ENCODE data around the gene KCNMB4.

KCNMB4 gene

DNA sequence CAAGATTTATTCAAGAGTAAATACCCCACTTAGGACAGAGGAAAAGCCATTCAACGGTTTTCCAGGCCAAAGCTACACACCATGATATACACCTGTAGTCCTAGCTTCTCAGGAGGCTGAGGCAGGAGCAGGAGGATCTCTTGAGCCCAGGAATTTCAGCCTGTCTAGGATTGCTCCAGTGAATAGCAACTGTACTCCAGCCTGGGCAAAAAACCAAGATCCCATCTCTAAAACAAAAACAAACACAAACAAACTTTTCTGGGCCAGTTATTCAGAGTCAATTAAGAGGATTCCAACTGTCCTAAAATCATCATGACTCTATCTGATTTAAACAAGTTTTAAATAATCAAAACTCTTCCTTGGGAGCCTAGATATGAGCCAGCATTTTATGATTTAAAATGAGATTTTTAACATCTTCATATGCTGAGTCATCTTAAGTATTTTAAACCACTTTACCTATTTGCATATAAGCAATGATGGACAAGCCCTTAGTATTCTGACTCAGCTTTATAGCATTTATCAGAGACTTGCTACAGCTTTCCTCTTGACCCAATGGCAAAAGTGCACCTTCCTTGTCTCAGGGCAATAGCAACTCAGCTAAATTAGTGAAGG lies 77.1 kb downstream of the KCNMB4 start:
- no peak for DNase-seq (ENCODE audit: low read depth)

DNA sequence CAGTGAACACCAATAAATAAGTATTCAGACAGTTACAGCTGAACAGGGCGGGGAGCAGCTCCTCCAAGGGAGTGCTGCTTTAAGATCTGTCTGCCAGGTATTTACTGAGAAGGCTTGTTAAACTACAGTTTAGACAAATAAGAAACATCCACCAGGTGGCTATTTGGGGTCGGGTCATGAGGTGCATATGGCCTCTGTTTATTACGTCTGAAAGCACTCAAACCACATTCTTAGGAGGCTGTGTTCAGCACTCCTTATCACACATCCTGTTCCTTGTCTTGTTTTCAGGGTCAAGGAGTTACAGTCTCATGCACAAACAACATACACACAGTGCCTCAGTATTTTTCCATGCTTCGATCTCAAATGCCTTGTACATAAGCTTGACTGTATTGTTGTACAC lies 78.8 kb downstream of the KCNMB4 start:
- no peak for DNase-seq (ENCODE audit: low read depth)

DNA sequence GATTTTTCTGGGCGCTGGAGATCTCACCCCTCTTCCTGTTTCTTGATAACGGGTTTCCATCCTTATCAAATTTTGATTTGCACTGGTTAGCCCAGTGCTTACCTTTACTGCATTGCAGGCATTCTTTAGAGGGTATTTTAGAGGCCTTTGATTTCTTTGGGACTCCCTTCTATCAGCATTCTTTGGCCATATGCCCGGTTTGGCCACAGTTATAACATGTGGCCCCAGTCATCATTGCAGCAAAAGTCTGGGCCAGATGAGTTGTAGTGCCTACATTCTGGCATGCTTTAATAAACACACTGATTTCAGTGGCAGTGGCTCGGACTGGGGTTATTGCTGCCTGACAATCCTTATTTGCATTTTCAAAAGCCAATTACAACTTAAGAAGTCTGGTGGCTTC lies 82.3 kb downstream of the KCNMB4 start:
- DNase-seq (ENCODE audit: low read depth), result no peak

DNA sequence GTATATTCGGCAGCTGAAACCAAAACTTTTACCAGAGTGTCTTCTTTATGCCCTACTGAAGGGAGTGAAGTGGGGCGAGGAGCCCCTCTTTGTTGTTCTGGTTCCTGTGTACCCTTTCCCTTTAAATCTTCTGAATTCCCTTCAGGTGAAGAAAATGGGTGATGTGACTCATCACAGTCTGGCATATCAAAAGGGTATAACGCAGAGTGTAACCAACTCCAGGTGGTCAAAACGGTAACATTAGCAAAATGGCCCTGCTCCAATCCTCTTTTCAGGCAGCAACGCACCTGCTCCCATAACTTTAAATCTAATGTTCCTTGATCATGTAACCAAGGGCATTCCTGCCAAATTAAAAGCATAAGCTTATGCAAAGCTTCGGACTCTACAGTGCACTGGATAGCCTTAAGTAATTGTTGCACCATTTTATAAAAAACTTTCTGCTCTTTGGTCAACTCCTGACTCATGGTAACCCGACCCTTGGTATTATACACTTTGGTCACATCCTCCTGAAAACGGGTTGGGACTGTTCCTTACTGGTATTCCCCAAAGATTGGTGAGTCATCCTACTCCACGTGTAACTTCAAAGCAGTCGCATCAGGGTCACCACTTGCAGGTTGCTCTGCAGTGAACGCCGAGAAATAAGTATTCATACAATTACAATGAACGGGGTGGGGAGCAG lies 83.1 kb downstream of the KCNMB4 start:
- DNase-seq (ENCODE audit: low read depth), result no peak

DNA sequence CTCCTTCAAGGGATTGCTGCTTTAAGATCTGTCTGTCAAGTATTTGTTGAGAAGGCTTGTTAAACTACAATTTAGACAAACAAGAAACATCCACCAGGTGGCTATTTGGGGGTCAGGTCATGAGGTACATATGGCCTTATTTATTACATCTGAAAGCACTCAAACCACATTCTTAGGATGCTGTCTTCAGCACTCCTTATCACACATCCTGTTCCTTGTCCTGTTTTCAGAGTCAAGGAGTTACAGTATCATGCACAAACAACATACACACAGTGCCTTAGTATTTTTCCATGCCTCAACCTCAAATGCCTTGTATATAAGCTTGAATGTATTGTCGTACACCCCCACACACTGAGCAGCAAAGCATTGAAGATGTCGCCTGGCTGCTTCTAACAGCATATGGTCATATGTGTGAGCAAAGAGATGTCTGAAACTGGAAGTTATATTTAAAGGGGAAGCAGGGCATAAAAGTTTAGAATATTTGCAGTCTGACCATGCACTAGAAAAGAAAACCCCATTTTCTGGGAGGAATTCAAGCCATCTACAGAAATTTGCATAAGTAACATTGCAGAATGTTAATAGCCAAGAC lies 83.8 kb downstream of the KCNMB4 start:
- no peak for DNase-seq (ENCODE audit: low read depth)

DNA sequence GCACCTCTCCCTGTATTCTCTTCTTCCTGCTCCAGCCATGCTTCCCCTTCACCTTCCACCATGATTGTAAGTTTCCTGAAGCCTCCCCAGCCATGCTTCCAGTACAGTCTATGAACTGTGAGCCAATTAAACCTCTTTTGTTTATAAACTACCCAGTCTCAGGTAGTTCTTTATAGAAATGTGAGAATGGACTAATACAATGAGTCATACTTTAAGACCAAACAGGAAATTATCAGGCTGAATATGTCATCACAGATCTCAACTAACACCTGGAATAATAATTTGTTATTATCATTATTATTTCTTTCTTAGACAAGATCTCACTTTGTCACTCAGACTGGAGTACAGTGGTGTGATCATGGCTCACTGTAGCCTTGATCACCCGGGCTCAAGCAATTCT lies 85.4 kb downstream of the KCNMB4 start:
- DNase-seq (ENCODE audit: low read depth), result no peak

DNA sequence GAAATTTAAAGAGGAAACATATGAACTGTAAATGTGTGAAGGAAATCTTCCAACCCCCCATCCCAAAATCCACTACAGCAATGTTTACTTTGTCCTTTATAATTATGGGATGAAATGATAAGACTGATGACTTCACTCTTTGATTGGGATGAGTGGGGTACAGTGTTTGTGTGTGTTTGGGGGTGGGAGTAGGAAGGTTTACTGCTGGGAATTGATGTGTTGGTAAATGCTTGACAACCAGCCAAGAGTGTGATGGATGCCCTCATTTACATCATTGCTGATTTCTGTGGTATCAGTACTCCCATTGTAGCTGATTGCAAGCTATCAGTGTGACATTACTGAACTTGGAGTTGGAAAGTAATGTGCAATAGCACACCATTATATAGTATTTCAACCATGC lies 90.9 kb downstream of the KCNMB4 start:
- DNase-seq (ENCODE audit: low read depth), result no peak

DNA sequence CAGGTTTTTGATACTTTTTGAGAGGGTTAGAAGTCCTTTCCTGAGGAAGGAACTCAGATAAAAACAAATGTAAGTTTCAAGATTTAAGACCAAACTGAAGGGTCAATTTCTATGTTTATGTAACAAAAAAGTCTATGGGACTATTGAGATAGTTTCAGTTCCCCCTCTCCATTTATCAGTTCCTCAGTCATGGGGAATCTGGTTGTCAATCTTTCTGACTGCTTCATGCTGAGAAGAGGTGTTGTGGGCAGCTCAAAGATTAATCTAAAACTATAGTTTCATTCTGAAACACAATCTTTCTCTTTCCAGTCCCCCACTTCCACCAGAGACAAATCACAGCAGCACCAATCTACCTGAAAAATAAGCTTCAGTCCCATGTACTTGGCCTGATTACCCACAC lies 93.7 kb downstream of the KCNMB4 start:
- DNase-seq (ENCODE audit: low read depth), result no peak

DNA sequence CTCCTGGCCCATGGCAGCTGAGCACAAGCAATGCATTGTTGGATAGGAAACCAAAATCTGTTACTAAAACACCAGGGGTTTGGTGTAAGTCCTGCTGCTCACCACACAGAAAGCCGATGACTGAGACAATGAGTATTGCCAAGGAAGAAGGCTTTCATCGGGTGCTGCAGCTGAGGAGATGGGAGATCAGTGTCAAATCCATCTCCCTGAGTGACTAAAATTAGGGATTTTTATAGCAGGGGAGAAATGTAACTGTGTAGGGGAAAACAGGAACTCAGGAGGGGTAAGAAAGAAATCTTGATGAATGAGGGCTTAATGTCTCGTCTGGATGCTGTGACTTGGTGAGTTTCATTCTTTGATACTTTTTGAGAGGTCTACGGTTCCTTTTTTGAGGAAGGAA lies 97.9 kb downstream of the KCNMB4 start:
- DNase-seq (ENCODE audit: low read depth), result no peak

DNA sequence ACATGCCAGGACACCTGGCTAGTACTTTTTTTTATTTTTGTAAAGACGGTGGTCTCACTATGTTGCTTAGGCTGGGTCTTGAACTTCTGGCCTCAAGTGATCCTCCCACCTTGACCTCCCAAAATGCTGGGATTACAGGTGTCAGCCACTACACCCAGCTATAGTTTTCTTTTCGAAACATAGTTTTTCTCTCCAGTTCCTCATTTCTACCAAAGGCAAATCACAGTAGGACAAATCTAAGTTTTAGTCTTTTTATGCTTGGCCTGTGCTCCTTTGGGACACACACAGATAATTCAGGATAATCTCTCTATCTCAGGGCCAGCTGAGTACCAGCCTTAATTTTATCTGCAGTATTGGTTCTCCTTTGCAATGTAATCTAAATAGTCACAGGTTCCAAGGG lies 100.7 kb downstream of the KCNMB4 start:
- no peak for DNase-seq (ENCODE audit: low read depth)

DNA sequence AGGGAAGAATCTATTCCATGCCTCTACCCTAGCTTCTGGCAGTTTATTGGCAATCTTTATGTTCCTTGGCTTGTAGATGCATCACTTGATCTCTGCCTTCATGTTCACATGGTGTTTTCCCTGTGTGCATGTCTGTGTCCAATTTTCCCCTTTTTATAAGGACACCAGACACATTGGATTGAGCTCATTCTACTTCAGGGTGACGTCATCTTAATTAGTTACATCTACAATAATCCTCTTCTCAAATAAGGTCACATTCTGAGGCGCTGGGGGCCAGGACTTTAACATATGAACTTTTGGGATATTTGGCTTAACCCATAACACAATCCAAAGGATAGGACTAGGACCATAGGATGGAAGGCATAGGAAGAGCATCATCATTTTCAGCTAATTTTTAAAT lies 101.4 kb downstream of the KCNMB4 start:
- no peak for DNase-seq (ENCODE audit: low read depth)

DNA sequence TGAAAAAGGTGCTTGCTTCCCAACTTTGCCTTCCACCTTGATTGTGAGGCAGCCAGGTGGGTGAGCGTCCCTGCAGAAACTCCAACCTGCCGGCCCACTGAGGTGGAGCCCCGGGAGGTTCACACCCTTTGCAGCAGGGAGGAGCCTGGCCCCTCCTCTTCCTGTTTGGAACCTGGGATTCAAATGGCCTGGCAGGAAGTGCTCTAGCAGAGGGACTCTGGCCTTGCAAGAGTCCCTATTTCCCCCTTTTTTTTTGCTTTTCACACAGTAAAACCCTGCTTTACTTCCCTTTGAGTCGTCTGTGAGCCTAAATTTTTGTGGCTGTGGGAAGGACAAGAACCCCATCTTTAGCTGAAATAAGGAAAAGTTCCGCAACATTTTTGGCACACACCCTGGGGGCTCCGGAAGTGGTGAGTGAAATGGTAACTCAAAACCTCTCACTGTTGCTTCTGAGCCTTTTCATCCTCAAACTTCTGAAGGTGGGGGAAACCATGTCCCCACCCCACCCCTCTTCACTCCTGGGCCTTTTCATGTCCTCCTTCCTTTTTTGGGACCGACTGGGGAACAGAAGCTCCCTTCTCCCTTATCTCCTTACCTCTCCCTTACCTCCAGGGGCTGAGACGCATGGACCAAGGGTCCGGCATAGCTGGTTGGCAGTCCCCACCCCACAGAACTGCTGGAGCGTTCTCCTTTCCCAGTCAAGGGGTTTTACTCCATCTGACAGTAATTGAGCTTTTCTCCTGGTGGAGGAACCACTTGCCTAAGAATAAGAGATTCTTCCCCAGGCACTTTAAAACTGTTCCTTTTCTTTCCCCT lies 102.0 kb downstream of the KCNMB4 start:
- DNase-seq (ENCODE audit: low read depth), result no peak

DNA sequence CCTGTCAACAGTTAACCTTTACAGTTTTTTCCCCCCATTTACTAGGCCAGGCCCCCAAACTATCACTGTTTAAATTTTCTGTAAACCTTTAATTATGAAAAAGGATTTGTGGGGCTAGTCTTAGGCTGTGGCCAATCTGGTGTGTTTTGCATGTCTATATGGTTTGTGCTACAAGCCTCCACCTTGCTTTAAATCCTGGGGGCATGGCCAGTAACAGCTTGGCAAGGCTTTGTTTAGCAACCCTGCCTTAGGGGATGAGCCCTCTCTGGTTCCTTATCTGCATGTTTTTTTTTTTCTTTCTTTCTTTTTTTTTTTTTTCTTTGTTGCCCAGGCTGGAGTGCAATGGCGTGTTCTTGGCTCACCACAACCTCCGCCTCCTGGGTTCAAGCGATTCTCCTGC lies 102.7 kb downstream of the KCNMB4 start:
- no peak for DNase-seq (ENCODE audit: low read depth)

DNA sequence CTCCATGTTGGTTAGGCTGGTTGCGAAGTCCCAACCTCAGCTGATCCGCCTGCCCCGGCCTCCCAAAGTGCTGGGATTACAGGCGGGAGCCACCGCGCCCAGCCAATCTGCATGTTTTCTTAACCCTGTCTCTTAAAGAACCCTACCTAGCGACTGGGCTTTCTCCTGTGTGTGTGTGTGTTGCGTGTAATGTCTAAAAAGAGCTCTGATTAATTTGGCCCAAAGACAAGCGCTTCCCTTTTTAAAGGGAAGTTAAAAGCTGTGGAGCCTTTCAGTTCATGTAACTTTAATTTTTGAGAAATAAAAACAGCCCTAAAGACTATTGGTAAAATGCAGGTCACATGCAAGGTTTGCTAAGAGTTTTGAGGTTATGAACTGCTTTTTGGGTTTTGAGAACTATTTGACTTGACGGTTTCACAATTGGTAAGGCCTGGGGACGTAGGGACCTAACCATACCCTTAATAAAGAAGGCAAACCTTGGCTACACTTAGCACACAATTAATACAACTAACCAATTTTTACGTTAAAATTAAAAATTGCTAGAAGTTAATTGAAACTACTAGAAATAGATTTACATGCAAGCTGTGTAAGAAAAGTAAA lies 103.2 kb downstream of the KCNMB4 start:
- no peak for DNase-seq (ENCODE audit: low read depth)

DNA sequence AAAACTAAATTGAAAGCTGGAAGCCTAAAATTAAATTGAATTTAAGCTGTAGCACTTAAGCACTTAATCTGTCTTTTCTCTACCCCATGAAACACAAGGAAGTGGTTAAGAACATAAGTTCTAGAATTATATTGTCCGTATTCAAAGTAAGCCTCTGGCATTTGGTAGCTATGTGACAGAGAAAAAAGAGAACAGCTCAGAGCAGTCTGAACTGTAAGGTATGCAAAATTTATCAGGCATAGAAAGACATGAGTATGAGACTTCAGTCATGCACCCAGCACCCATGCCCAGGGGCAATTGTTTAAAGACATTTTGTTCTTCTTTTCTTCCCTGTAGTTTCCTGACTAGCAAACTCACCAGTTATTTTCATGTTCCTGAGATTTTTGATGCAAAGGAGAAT lies 116.7 kb downstream of the KCNMB4 start:
- DNase-seq (ENCODE audit: low read depth), result no peak

Data from activated T-cell treated with anti-CD3 and anti-CD28 coated beads for 24 hours (primary cell).